Measurements from ENCODE around the gene GABRD. TPM values are rescaled to one million over a fixed set of nuclear protein-coding genes. Genes with fewer than 3 reads are reported as not detected.
A peak's percentile ranks its signal among the peaks of the same experiment; 100 is the strongest.

Gene GABRD
- total and polyA plus RNA-seq, 10 donors = 0.35 to 1.2 (median 0.94) TPM; not detected in 3

- no peak for TF ChIP-seq POLR2A (IDR thresholded peaks at IDR 0.05)
- Histone ChIP-seq H3K27me3 (replicated peaks in 1 of 7) (peaks cover 0 to 46% (median 5%) of the 10 kb centered on the region in 7 donors), H3K4me1 (peaks cover 0 to 16% (median 7%) of the 10 kb centered on the region in 6 donors), H3K9me3 (no peaks in the 10 kb centered on the region), H3K27ac (no peak overlapping the region), H3K36me3 (no peaks in the 10 kb centered on the region), H3K4me3 (no peak overlapping the region)
- no peak for DNase-seq
- WGBS, 5 donors = 83 to 91% (median 83%) methylated on average over 15 to 24 of the region's 24 CpGs
- intact Hi-C loops (cut with DNase I; ENCODE audit: low total_unique reads) = no loop called here
These were observed 32.5 kb upstream of the GABRD start for GRCh38 chr1:1986451-1987141.

GRCh38 chr1:1987142-1987510 lies 32.0 kb upstream of the GABRD start:
- WGBS, 5 donors = 68 to 93% (median 87%) methylated on average over 8 to 13 of the region's 13 CpGs
- no peak overlapping the region for H3K4me3 ChIP-seq
- peaks cover 0 to 16% (median 7%) of the 10 kb centered on the region in 6 donors for H3K4me1 ChIP-seq
- H3K27me3 ChIP-seq (replicated peaks in 1 of 7) = peaks cover 0 to 47% (median 5%) of the 10 kb centered on the region in 7 donors
- H3K36me3 ChIP-seq = no peaks in the 10 kb centered on the region
- TF ChIP-seq CTCF (IDR thresholded peaks at IDR 0.05 in 8 of 11, conservative IDR thresholded peaks at IDR 0.05 in 3 of 11) = no peak
- TF ChIP-seq POLR2A (IDR thresholded peaks at IDR 0.05) = no peak
- no peak for TF ChIP-seq POLR2AphosphoS5 (IDR thresholded peaks at IDR 0.05)
- no peaks in the 10 kb centered on the region for H3K9me3 ChIP-seq
- DNase-seq = no peak
- H3K27ac ChIP-seq = no peak overlapping the region
- intact Hi-C loops (cut with DNase I; ENCODE audit: low total_unique reads) = no loop called here

- intact Hi-C loops (cut with DNase I; ENCODE audit: low total_unique reads) = no loop called here
- Histone ChIP-seq H3K36me3 (no peaks in the 10 kb centered on the region), H3K27me3 (replicated peaks in 1 of 7) (peaks cover 0 to 47% (median 5%) of the 10 kb centered on the region in 7 donors), H3K4me3 (no peak overlapping the region), H3K4me1 (peaks cover 0 to 16% (median 7%) of the 10 kb centered on the region in 6 donors), H3K27ac (no peak overlapping the region), H3K9me3 (no peaks in the 10 kb centered on the region)
- TF ChIP-seq POLR2A (IDR thresholded peaks at IDR 0.05) (no peak), CTCF (IDR thresholded peaks at IDR 0.05 in 8 of 11, conservative IDR thresholded peaks at IDR 0.05 in 3 of 11) (no peak), POLR2AphosphoS5 (IDR thresholded peaks at IDR 0.05) (no peak)
- DNase-seq = no peak
- 59 to 68% (median 64%) methylated on average over 26 to 29 of the region's 29 CpGs for WGBS, 5 donors
These were observed 30.8 kb upstream of the GABRD start for GRCh38 chr1:1988061-1988945.

- intact Hi-C loops (cut with DNase I; ENCODE audit: low total_unique reads) = no loop called here
- H3K9me3 ChIP-seq = no peaks in the 10 kb centered on the region
- H3K27ac ChIP-seq = peak overlapping the region; percentile 27 to 78 (median 70)
- WGBS, 5 donors = 57 to 70% (median 64%) methylated on average over 20 to 22 of the region's 22 CpGs
- H3K27me3 ChIP-seq (replicated peaks in 1 of 7) = peaks cover 0 to 47% (median 5%) of the 10 kb centered on the region in 7 donors
- no peak for DNase-seq
- no peaks in the 10 kb centered on the region for H3K36me3 ChIP-seq
- peaks cover 0 to 16% (median 7%) of the 10 kb centered on the region in 6 donors for H3K4me1 ChIP-seq
- H3K4me3 ChIP-seq = no peak overlapping the region
- no peak for TF ChIP-seq CTCF (IDR thresholded peaks at IDR 0.05 in 8 of 11, conservative IDR thresholded peaks at IDR 0.05 in 3 of 11)
- TF ChIP-seq POLR2AphosphoS5 (IDR thresholded peaks at IDR 0.05) = peak; percentile 63 to 76 (median 70)
These were observed 30.0 kb upstream of the GABRD start for GRCh38 chr1:1989102-1989542.
